HCT116 (cell line): ENCODE measurements around the gene MMP13. TPM values are rescaled to one million over a fixed set of nuclear protein-coding genes. Genes with fewer than 3 reads are reported as not detected.

Experiments
- ATAC-seq: fragments of 200-7000 bp; cut with Tn5 transposase; 2 replicates; pipeline ENCODE4 v1.9.1; 2020; ENCODE audit warnings: mild to moderate bottlenecking, moderate library complexity
- BruUV-seq: library from RNA; stranded (reverse); fragments of 400-500 nt; replicated peaks from 2 replicates; lab custom pipeline; 2021; lab: Mats Ljungman, UMichigan
- CTCF ChIA-PET: fragments of 300-600 bp; sonication (Branson Sonifier 250); formaldehyde crosslinking; loops from one replicate; lab custom pipeline; 2021; ENCODE audit warnings: antibody characterized with exemption; lab: Charles Lee
- POLR2A ChIA-PET: fragments of 300-600, 350-600 bp; sonication (Branson Sonifier 250); formaldehyde crosslinking; loops from one replicate; lab custom pipeline; 2021; ENCODE audit warnings: antibody characterized with exemption; lab: Charles Lee
- RAD21 ChIA-PET, 2 experiments: fragments of 300-600 bp; sonication (Branson Sonifier 250); formaldehyde crosslinking; loops; one replicate each; lab custom pipeline; 2023; ENCODE audit warnings: low total read pairs in 2 of 2; ENCODE audit not compliant: uncharacterized antibody in 2 of 2, unreplicated experiment in 2 of 2, low non-redundant PET in 1 of 2; lab: Charles Lee
- DNase-seq: peaks from one replicate; pipeline ENCODE4 v3.0.0-alpha.2; 2010; ENCODE audit warnings: low read depth, low spot score
- H2AFZ ChIP-seq: fragments of 200-600 bp; shearing (Covaris generic), sonication (generic); 2 replicates; pipeline ENCODE4 v1.6.1; 2017; ENCODE audit warnings: low read depth, mixed run types, mixed read lengths, antibody characterized with exemption, low read length; ENCODE audit not compliant: poor library complexity, severe bottlenecking
- H3K27ac ChIP-seq: 2 replicates; pipeline ENCODE4 v1.5.1; 2012; ENCODE audit warnings: low read depth, low read length
- H3K27me3 ChIP-seq: fragments of 200-600 bp; sonication (generic); 2 replicates; pipeline ENCODE4 v1.6.1; 2016; ENCODE audit warnings: mixed run types, low read length, mixed read lengths; ENCODE audit not compliant: insufficient read depth
- H3K36me3 ChIP-seq, 2 experiments: fragments of 200-500 bp in 1 of 2; fragments of 200-600 bp in 1 of 2; sonication (Bioruptor generic) in 1 of 2; sonication (generic) in 1 of 2; 2 replicates each; pipeline versions ENCODE4 v1.5.1 to v1.6.1; 2014 to 2016; ENCODE audit warnings: low read length in 2 of 2, inconsistent platforms in 1 of 2, mixed read lengths in 1 of 2, mixed run types in 1 of 2; ENCODE audit not compliant: insufficient read depth in 2 of 2, control insufficient read depth in 1 of 2
- H3K4me1 ChIP-seq, 2 experiments: fragments of 200-600 bp in 1 of 2; sonication (generic) in 1 of 2; 2 replicates each; pipeline versions ENCODE4 v1.5.1 to v1.6.1; 2012 to 2017; ENCODE audit warnings: low read length in 2 of 2, inconsistent platforms in 1 of 2, mild to moderate bottlenecking in 1 of 2, mixed read lengths in 1 of 2, mixed run types in 1 of 2, moderate library complexity in 1 of 2; ENCODE audit not compliant: insufficient read depth in 2 of 2, control insufficient read depth in 1 of 2
- H3K4me2 ChIP-seq: fragments of 200-600 bp; sonication (generic); 2 replicates; pipeline ENCODE4 v1.6.1; 2017; ENCODE audit warnings: mixed run types, low read length, mixed read lengths
- H3K4me3 ChIP-seq, 2 experiments: fragments of 200-600 bp in 1 of 2; sonication (generic) in 1 of 2; replicated peaks in 1 of 2; 2 replicates each; pipeline ENCODE4 v1.5.1; 2011 to 2016; ENCODE audit warnings: low read length in 2 of 2, control low read depth in 1 of 2, low read depth in 1 of 2, mild to moderate bottlenecking in 1 of 2, mixed read lengths in 1 of 2, mixed run types in 1 of 2
- H3K79me2 ChIP-seq: fragments of 200-600 bp; sonication (generic); 2 replicates; pipeline ENCODE4 v1.6.1; 2017; ENCODE audit warnings: mild to moderate bottlenecking, mixed run types, low read length, moderate library complexity, mixed read lengths; ENCODE audit not compliant: insufficient read depth
- H3K9ac ChIP-seq: fragments of 200-600 bp; sonication (generic); 2 replicates; pipeline ENCODE4 v1.6.1; 2016; ENCODE audit warnings: low read length, mixed read lengths
- H3K9me2 ChIP-seq: fragments of 200-600 bp; sonication (generic), shearing (Covaris generic); 2 replicates; pipeline ENCODE4 v1.6.1; 2017; ENCODE audit warnings: mixed run types, mild to moderate bottlenecking, moderate library complexity; ENCODE audit not compliant: insufficient read depth
- H3K9me3 ChIP-seq, 2 experiments: fragments of 200-500 bp in 1 of 2; fragments of 200-600 bp in 1 of 2; sonication (Bioruptor generic) in 1 of 2; sonication (generic) in 1 of 2; 2 replicates each; pipeline ENCODE4 v1.6.1; 2014 to 2017; ENCODE audit warnings: low read length in 2 of 2, mixed read lengths in 2 of 2, inconsistent platforms in 1 of 2, low read depth in 1 of 2, mild to moderate bottlenecking in 1 of 2, mixed run types in 1 of 2, moderate library complexity in 1 of 2; ENCODE audit not compliant: control insufficient read depth in 1 of 2, insufficient read depth in 1 of 2
- H4K20me1 ChIP-seq: fragments of 200-600 bp; sonication (generic), shearing (Covaris generic); 2 replicates; pipeline ENCODE4 v1.6.1; 2017; ENCODE audit warnings: mixed run types, mild to moderate bottlenecking, moderate library complexity; ENCODE audit not compliant: insufficient read depth
- CBX3 ChIP-seq: IDR thresholded peaks from 2 replicates; pipeline ENCODE4 v1.6.1; 2012; ENCODE audit warnings: low read depth
- EGR1 ChIP-seq: IDR thresholded peaks from 2 replicates; pipeline ENCODE4 v1.6.1; 2012; ENCODE audit warnings: low read depth
- EZH2phosphoT487 ChIP-seq: fragments of 200-600 bp; IDR thresholded peaks from 2 replicates; pipeline ENCODE4 v1.6.1; 2018; ENCODE audit warnings: antibody characterized with exemption, borderline replicate concordance
- FOSL1 ChIP-seq: IDR thresholded peaks from 2 replicates; pipeline ENCODE4 v1.6.1; 2012; ENCODE audit warnings: low read depth
- POLR2A ChIP-seq: IDR thresholded peaks from 2 replicates; pipeline ENCODE4 v1.7.0; 2011; ENCODE audit warnings: borderline replicate concordance; ENCODE audit not compliant: insufficient read depth, insufficient read length; ENCODE audit errors: extremely low read depth
- POLR2AphosphoS5 ChIP-seq: IDR thresholded peaks from 2 replicates; pipeline ENCODE4 v1.6.1; 2011; ENCODE audit warnings: mild to moderate bottlenecking, low read depth, low read length, moderate library complexity
- TCF7L2 ChIP-seq: IDR thresholded peaks from 2 replicates; pipeline ENCODE4 v1.7.0; 2011; ENCODE audit warnings: borderline replicate concordance, inconsistent platforms; ENCODE audit not compliant: insufficient read depth, insufficient read length; ENCODE audit errors: extremely low read depth
- ZNF274 ChIP-seq: fragments of 200-500 bp; sonication (Bioruptor generic); IDR thresholded peaks from 2 replicates; pipeline ENCODE4 v1.6.1; 2014; ENCODE audit warnings: mild to moderate bottlenecking, low read depth, low read length, inconsistent platforms
- intact Hi-C: fragments of 100-400 bp; cut with micrococcal nuclease; formaldehyde crosslinking; loops from 2 replicates; pipeline ENCODE4 v1.10.0; 2022
- total RNA-seq: library from RNA; stranded (reverse); gene quantifications from one replicate; pipeline ENCODE4 v1.2.1, GENCODE V29; 2021; ENCODE audit not compliant: unreplicated experiment
- TF ChIP-seq, protein P1 (sequence below), 3 experiments: fragments of 200-600 bp in 1 of 3; sonication (generic) in 1 of 3; IDR thresholded peaks in 2 of 3; conservative IDR thresholded peaks in 1 of 3; 2 replicates each; pipeline ENCODE4 v1.5.1; 2012 to 2017; ENCODE audit warnings: low read depth in 2 of 3, low read length in 2 of 3, antibody characterized with exemption in 1 of 3, borderline replicate concordance in 1 of 3, control low read depth in 1 of 3, mild to moderate bottlenecking in 1 of 3, mixed read lengths in 1 of 3, mixed run types in 1 of 3, moderate library complexity in 1 of 3; ENCODE audit not compliant: insufficient read depth in 1 of 3
- TF ChIP-seq, protein P2 (sequence below): IDR thresholded peaks from 2 replicates; pipeline ENCODE4 v1.6.1; 2012
- TF ChIP-seq, protein P3 (sequence below): IDR thresholded peaks from 2 replicates; pipeline ENCODE4 v1.6.1; 2012; ENCODE audit warnings: low read depth
- TF ChIP-seq, protein P4 (sequence below): IDR thresholded peaks from 2 replicates; pipeline ENCODE4 v1.6.1; 2011; ENCODE audit warnings: mild to moderate bottlenecking, low read length, moderate library complexity; ENCODE audit not compliant: insufficient replicate concordance; ENCODE audit errors: extremely low read depth

The MMP13 gene
- total RNA-seq, 1 experiment from 2014 or later = not detected

DNA sequence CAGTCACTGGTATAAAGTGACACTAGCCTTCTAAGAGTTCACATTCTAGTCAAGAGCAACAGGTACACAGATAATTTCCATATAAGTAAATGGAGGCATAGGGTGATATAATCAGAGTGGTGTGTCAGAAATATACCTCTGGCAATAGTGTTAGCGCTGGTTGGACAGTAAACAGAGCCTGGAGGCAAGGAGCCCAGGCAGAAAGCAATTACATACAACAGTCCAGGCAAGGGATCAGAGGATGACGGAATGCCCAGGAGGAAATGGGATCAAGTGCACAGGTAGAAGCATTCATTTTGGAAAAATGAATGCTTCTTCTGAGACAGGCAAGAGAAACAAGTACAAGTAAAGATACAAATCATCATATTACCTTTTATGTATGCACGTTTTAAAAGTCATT, 36.2 kb upstream of the MMP13 start:
- H3K36me3 ChIP-seq = no peaks in the 10 kb centered on the region
- no peaks in the 10 kb centered on the region for H3K9me3 ChIP-seq
- no peak overlapping the region for H3K4me2 ChIP-seq
- H3K4me3 ChIP-seq = no peak overlapping the region
- DNase-seq = no peak
- no peak for ATAC-seq
- H3K27me3 ChIP-seq = no peaks in the 10 kb centered on the region
- intact Hi-C loops = no loop called here
- CTCF ChIA-PET = no interaction called here
- no peaks in the 10 kb centered on the region for H3K79me2 ChIP-seq
- no peak overlapping the region for H3K9ac ChIP-seq
- H3K27ac ChIP-seq = no peak overlapping the region
- POLR2A ChIA-PET = no interaction called here
- no peak for TF ChIP-seq POLR2AphosphoS5
- TF ChIP-seq EZH2phosphoT487 = no peak
- no peak for TF ChIP-seq CBX3
- TF ChIP-seq, protein P1, sequence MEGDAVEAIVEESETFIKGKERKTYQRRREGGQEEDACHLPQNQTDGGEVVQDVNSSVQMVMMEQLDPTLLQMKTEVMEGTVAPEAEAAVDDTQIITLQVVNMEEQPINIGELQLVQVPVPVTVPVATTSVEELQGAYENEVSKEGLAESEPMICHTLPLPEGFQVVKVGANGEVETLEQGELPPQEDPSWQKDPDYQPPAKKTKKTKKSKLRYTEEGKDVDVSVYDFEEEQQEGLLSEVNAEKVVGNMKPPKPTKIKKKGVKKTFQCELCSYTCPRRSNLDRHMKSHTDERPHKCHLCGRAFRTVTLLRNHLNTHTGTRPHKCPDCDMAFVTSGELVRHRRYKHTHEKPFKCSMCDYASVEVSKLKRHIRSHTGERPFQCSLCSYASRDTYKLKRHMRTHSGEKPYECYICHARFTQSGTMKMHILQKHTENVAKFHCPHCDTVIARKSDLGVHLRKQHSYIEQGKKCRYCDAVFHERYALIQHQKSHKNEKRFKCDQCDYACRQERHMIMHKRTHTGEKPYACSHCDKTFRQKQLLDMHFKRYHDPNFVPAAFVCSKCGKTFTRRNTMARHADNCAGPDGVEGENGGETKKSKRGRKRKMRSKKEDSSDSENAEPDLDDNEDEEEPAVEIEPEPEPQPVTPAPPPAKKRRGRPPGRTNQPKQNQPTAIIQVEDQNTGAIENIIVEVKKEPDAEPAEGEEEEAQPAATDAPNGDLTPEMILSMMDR (IDR thresholded peaks at IDR 0.05 in 2 of 3, conservative IDR thresholded peaks at IDR 0.05 in 1 of 3; ENCODE audit: borderline replicate concordance in 1 of 3, insufficient read depth in 1 of 3, low read depth in 2 of 3, low read length in 2 of 3) = no peak
- TF ChIP-seq FOSL1 = no peak
- TF ChIP-seq, protein P2, sequence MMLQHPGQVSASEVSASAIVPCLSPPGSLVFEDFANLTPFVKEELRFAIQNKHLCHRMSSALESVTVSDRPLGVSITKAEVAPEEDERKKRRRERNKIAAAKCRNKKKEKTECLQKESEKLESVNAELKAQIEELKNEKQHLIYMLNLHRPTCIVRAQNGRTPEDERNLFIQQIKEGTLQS = no peak
- TF ChIP-seq, protein P3, sequence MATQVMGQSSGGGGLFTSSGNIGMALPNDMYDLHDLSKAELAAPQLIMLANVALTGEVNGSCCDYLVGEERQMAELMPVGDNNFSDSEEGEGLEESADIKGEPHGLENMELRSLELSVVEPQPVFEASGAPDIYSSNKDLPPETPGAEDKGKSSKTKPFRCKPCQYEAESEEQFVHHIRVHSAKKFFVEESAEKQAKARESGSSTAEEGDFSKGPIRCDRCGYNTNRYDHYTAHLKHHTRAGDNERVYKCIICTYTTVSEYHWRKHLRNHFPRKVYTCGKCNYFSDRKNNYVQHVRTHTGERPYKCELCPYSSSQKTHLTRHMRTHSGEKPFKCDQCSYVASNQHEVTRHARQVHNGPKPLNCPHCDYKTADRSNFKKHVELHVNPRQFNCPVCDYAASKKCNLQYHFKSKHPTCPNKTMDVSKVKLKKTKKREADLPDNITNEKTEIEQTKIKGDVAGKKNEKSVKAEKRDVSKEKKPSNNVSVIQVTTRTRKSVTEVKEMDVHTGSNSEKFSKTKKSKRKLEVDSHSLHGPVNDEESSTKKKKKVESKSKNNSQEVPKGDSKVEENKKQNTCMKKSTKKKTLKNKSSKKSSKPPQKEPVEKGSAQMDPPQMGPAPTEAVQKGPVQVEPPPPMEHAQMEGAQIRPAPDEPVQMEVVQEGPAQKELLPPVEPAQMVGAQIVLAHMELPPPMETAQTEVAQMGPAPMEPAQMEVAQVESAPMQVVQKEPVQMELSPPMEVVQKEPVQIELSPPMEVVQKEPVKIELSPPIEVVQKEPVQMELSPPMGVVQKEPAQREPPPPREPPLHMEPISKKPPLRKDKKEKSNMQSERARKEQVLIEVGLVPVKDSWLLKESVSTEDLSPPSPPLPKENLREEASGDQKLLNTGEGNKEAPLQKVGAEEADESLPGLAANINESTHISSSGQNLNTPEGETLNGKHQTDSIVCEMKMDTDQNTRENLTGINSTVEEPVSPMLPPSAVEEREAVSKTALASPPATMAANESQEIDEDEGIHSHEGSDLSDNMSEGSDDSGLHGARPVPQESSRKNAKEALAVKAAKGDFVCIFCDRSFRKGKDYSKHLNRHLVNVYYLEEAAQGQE = no peak
- TF ChIP-seq EGR1 = no peak
- TF ChIP-seq TCF7L2 = no peak
- TF ChIP-seq ZNF274 = no peak
- TF ChIP-seq, protein P4, sequence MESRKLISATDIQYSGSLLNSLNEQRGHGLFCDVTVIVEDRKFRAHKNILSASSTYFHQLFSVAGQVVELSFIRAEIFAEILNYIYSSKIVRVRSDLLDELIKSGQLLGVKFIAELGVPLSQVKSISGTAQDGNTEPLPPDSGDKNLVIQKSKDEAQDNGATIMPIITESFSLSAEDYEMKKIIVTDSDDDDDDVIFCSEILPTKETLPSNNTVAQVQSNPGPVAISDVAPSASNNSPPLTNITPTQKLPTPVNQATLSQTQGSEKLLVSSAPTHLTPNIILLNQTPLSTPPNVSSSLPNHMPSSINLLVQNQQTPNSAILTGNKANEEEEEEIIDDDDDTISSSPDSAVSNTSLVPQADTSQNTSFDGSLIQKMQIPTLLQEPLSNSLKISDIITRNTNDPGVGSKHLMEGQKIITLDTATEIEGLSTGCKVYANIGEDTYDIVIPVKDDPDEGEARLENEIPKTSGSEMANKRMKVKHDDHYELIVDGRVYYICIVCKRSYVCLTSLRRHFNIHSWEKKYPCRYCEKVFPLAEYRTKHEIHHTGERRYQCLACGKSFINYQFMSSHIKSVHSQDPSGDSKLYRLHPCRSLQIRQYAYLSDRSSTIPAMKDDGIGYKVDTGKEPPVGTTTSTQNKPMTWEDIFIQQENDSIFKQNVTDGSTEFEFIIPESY = no peak
- no peak for TF ChIP-seq POLR2A
- H2AFZ ChIP-seq = no peak overlapping the region
- no peaks in the 10 kb centered on the region for H3K9me2 ChIP-seq
- no TSS peak for BruUV-seq
- H4K20me1 ChIP-seq = no peaks in the 10 kb centered on the region
- peaks cover 14 to 26% of the 10 kb centered on the region in 2 experiments; a peak in 3 of 4 replicates for H3K4me1 ChIP-seq
- RAD21 ChIA-PET = no interaction called here
